Measurements from ENCODE around the gene EVX2.

Gene EVX2

GRCh38 chr2:176066645-176067588 is 16.8 kb downstream of the EVX2 start:
- no peak for DNase-seq (ENCODE audit: low read depth, low spot score)

DNA sequence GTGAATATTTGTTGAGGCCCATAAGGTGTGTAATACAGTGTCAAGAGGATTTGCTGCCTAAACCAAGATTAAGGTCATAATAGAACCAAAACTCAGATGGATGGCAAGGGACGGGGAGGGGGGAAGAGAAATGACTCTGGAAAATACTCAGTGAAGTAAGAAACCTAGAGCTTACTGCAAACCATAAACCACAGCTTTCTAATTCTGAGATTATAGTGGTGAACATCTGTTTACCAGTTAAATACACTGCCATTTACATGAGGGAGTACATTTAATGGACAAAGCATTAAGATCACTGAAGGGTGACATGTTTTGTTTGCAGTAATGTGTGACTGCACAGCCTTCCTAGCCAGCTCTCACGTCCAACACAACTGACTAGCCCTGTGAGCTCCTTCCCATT is 19.8 kb downstream of the EVX2 start:
- DNase-seq (ENCODE audit: low read depth, low spot score): no peak

DNA sequence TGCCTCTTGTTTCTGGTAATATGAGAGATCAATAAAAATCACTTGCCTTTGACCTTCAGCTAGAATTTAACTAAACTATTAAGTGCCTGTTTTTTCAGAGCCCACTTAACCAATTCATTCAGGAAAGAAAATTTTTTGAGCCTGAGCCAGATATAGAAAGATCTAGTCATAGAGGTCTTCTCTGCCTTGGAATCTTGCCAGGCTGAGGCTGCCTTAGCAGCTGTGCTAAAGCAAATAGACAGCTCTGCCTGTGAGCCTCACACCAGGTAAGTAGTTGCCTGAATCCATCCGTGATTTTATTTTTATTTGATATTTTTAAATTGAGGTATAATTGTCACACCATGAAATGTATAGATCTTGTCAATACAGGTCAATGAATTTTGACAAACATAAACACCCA is 27.4 kb downstream of the EVX2 start:
- DNase-seq (ENCODE audit: low read depth, low spot score): no peak

DNA sequence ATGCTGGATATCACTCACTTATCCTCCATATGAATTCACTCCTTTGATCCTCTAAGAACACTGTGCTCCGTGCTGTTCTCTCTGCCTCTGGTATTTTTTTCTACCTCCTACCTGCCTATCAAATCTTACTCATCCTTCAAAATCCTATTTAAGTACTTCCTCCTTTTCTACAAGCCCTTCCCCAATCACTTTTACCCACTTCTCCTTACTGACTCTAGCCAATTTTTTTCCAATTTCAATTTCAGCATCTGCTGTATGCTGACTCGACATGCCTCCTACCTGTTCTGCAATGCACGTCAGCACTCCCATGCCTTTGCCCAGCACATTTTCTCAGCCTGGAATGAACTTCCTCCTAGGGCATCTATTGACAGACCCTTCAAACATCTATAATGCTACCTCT is 44.4 kb downstream of the EVX2 start:
- no peak for DNase-seq (ENCODE audit: low read depth, low spot score)

GRCh38 chr2:176038694-176039093 is 45.1 kb downstream of the EVX2 start:
- DNase-seq (ENCODE audit: low read depth, low spot score): no peak

- no peak for DNase-seq (ENCODE audit: low read depth, low spot score)
Measured at GRCh38 chr2:176035013-176035691, 48.6 kb downstream of the EVX2 start.

GRCh38 chr2:176027806-176028205 is 56.0 kb downstream of the EVX2 start:
- no peak for DNase-seq (ENCODE audit: low read depth, low spot score)
